NCI-H187 (cell line): ENCODE measurements around the gene SLIT1.

ENCODE experiments used
- DNase-seq, 2 experiments: peaks; one replicate each; lab custom pipeline; 2025; lab: John Stamatoyannopoulos, UW

SLIT1 gene

GRCh38 chr10:97063271-97063982 lies 122.3 kb downstream of the SLIT1 start:
- no peak for DNase-seq

GRCh38 chr10:97062456-97062855 lies 123.3 kb downstream of the SLIT1 start:
- DNase-seq, result no peak

- DNase-seq, result no peak
Observed at GRCh38 chr10:97062046-97062445, 123.7 kb downstream of the SLIT1 start.

GRCh38 chr10:97061423-97061822 lies 124.3 kb downstream of the SLIT1 start:
- DNase-seq, result no peak

- no peak for DNase-seq
Observed at GRCh38 chr10:97060441-97061084, 125.2 kb downstream of the SLIT1 start.

GRCh38 chr10:97059872-97060205 lies 125.9 kb downstream of the SLIT1 start:
- DNase-seq, result no peak

- DNase-seq, result no peak
Observed at GRCh38 chr10:97059006-97059871, 126.5 kb downstream of the SLIT1 start.

GRCh38 chr10:97058521-97058920 lies 127.2 kb downstream of the SLIT1 start:
- no peak for DNase-seq

- no peak for DNase-seq
Observed at GRCh38 chr10:97057491-97058235, 128.1 kb downstream of the SLIT1 start.

GRCh38 chr10:97056003-97056630 lies 129.6 kb downstream of the SLIT1 start:
- no peak for DNase-seq

GRCh38 chr10:97053276-97053675 lies 132.5 kb downstream of the SLIT1 start:
- DNase-seq, result no peak

GRCh38 chr10:97050956-97051496 lies 134.7 kb downstream of the SLIT1 start:
- no peak for DNase-seq

GRCh38 chr10:97050205-97050745 lies 135.5 kb downstream of the SLIT1 start:
- no peak for DNase-seq

GRCh38 chr10:97049670-97050069 lies 136.1 kb downstream of the SLIT1 start:
- no peak for DNase-seq

GRCh38 chr10:97048649-97049427 lies 136.9 kb downstream of the SLIT1 start:
- DNase-seq, result no peak

- DNase-seq, result no peak
Observed at GRCh38 chr10:97047788-97048187, 138.0 kb downstream of the SLIT1 start.

- DNase-seq, result no peak
Observed at GRCh38 chr10:97047083-97047736, 138.5 kb downstream of the SLIT1 start.

- DNase-seq, result no peak
Observed at GRCh38 chr10:97046456-97047082, 139.2 kb downstream of the SLIT1 start.

GRCh38 chr10:97043563-97043855 lies 142.2 kb downstream of the SLIT1 start:
- no peak for DNase-seq
